Measurements from ENCODE around the gene MARK2. TPM values are rescaled to one million over a fixed set of nuclear protein-coding genes. Genes with fewer than 3 reads are reported as not detected.

Gene MARK2
- total and polyA plus RNA-seq, 2 experiments from 2014 or later, result 8.9 to 15.8 TPM

GRCh38 chr11:63877658-63878241 lies 38.8 kb downstream of the MARK2 start:
- Histone ChIP-seq H3K4me1 (ENCODE audit: insufficient read depth) (peaks cover 18% of the 10 kb centered on the region), H3K4me3 (no peak overlapping the region), H3F3A (ENCODE audit: insufficient read depth) (peaks cover 32% of the 10 kb centered on the region), H3K36me3 (ENCODE audit: low read depth) (no peaks in the 10 kb centered on the region), H3K9me2 (ENCODE audit: insufficient read depth) (no peaks in the 10 kb centered on the region), H4K20me1 (ENCODE audit: insufficient read depth) (peaks cover 24% of the 10 kb centered on the region; the same call in 1 of the 2 replicates), H2AFZ (no peak overlapping the region), H3K27me3 (replicated peaks; ENCODE audit: insufficient read depth) (no peaks in the 10 kb centered on the region), H3K9me3 (ENCODE audit: low read depth) (no peaks in the 10 kb centered on the region), H3K4me2 (ENCODE audit: unreplicated experiment) (no peak overlapping the region), H3K79me2 (ENCODE audit: insufficient read depth) (peaks cover 97% of the 10 kb centered on the region), H3K9ac (no peak overlapping the region), H3K27ac (no peak overlapping the region)
- DNase-seq, result no peak
- TF ChIP-seq EZH2phosphoT487 (IDR thresholded peaks at IDR 0.05; ENCODE audit: insufficient read depth, low read depth) (no peak), EZH2 (IDR thresholded peaks at IDR 0.05; ENCODE audit: insufficient read depth, poor library complexity, severe bottlenecking) (no peak)
- 86 to 95% methylated on average over 6 of the region's 6 CpGs for WGBS, 2 experiments (ENCODE audit: low coverage in 1 of 2, low lambda C conversion rate in 2 of 2, missing lambda C conversion rate in 2 of 2)
- in situ Hi-C loops (cut with MboI), result no loop called here

- peak overlapping the region; percentile 48 for H3K27ac ChIP-seq
- in situ Hi-C loops (cut with MboI), result no loop called here
- peaks cover 15% of the 10 kb centered on the region; the same call in 1 of the 2 replicates for H4K20me1 ChIP-seq (ENCODE audit: insufficient read depth)
- H3K79me2 ChIP-seq (ENCODE audit: insufficient read depth), result peaks cover 98% of the 10 kb centered on the region
- H2AFZ ChIP-seq, result no peak overlapping the region
- TF ChIP-seq EZH2phosphoT487 (IDR thresholded peaks at IDR 0.05; ENCODE audit: insufficient read depth, low read depth), result no peak
- no peak for TF ChIP-seq EZH2 (IDR thresholded peaks at IDR 0.05; ENCODE audit: insufficient read depth, poor library complexity, severe bottlenecking)
- H3K4me3 ChIP-seq, result no peak overlapping the region
- WGBS, 2 experiments (ENCODE audit: low coverage in 1 of 2, low lambda C conversion rate in 2 of 2, missing lambda C conversion rate in 2 of 2), result 5% methylated on average over 2 of the region's 2 CpGs
- H3K9me3 ChIP-seq (ENCODE audit: low read depth), result no peaks in the 10 kb centered on the region
- H3K27me3 ChIP-seq (replicated peaks; ENCODE audit: insufficient read depth), result no peaks in the 10 kb centered on the region
- peaks cover 18% of the 10 kb centered on the region for H3F3A ChIP-seq (ENCODE audit: insufficient read depth)
- no peaks in the 10 kb centered on the region for H3K9me2 ChIP-seq (ENCODE audit: insufficient read depth)
- peak overlapping the region; percentile 17; the same call in 1 of the 2 replicates for H3K9ac ChIP-seq
- peak; percentile 82 for DNase-seq
- H3K4me1 ChIP-seq (ENCODE audit: insufficient read depth), result peaks cover 12% of the 10 kb centered on the region
- no peaks in the 10 kb centered on the region for H3K36me3 ChIP-seq (ENCODE audit: low read depth)
- H3K4me2 ChIP-seq (ENCODE audit: unreplicated experiment), result peak overlapping the region; percentile 34
These were observed 40.9 kb downstream of the MARK2 start for GRCh38 chr11:63879598-63880402.

GRCh38 chr11:63880403-63880790 lies 41.5 kb downstream of the MARK2 start:
- H3K4me2 ChIP-seq (ENCODE audit: unreplicated experiment), result peak overlapping the region; percentile 34
- H2AFZ ChIP-seq, result no peak overlapping the region
- peak overlapping the region; percentile 17; the same call in 1 of the 2 replicates for H3K9ac ChIP-seq
- no peaks in the 10 kb centered on the region for H3K36me3 ChIP-seq (ENCODE audit: low read depth)
- peaks cover 12% of the 10 kb centered on the region for H3K4me1 ChIP-seq (ENCODE audit: insufficient read depth)
- WGBS, 2 experiments (ENCODE audit: low coverage in 1 of 2, low lambda C conversion rate in 2 of 2, missing lambda C conversion rate in 2 of 2), result 51 to 52% methylated on average over 3 of the region's 3 CpGs
- peaks cover 18% of the 10 kb centered on the region for H3F3A ChIP-seq (ENCODE audit: insufficient read depth)
- H3K79me2 ChIP-seq (ENCODE audit: insufficient read depth), result peaks cover 98% of the 10 kb centered on the region
- in situ Hi-C loops (cut with MboI), result no loop called here
- no peak overlapping the region for H3K4me3 ChIP-seq
- no peaks in the 10 kb centered on the region for H3K9me3 ChIP-seq (ENCODE audit: low read depth)
- no peak for TF ChIP-seq EZH2phosphoT487 (IDR thresholded peaks at IDR 0.05; ENCODE audit: insufficient read depth, low read depth)
- peaks cover 15% of the 10 kb centered on the region; the same call in 1 of the 2 replicates for H4K20me1 ChIP-seq (ENCODE audit: insufficient read depth)
- H3K9me2 ChIP-seq (ENCODE audit: insufficient read depth), result no peaks in the 10 kb centered on the region
- peak; percentile 13 for DNase-seq
- H3K27me3 ChIP-seq (replicated peaks; ENCODE audit: insufficient read depth), result no peaks in the 10 kb centered on the region
- H3K27ac ChIP-seq, result peak overlapping the region; percentile 48

DNA sequence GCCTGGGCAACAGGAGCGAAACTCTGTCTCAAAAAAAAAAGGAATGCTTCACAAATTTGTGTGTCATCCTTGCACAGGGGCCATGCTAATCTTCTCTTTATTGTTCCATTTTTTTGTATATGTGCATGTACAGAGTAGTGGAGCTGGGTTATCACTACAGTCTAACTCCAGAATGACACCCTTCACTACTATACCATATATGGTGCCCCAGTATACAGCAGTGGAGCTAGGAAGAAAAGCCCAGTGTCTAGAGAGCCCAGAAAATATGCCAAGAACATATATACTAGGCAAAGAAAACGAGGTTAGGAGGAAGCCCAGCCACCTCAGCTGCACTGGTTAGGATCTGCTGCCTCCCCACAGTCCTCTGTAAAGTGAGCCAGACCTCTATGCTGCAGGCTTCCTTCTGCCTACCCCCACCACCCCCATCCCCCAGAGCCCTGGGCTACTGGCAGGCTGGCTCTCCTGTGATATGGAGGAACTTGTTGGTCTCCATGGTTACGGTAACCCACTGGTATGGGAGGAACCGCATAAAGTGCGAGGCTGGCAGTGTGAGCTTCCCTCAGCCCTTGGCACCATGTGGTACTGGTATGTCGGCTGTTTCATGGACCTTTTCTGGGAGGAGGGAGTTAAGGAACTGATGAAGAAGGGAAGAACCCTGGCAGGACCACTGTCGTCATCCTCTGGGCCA lies 43.8 kb downstream of the MARK2 start:
- H3K27me3 ChIP-seq (replicated peaks; ENCODE audit: insufficient read depth), result no peaks in the 10 kb centered on the region
- no peak overlapping the region for H3K4me2 ChIP-seq (ENCODE audit: unreplicated experiment)
- TF ChIP-seq EZH2phosphoT487 (IDR thresholded peaks at IDR 0.05; ENCODE audit: insufficient read depth, low read depth), result no peak
- no peak for TF ChIP-seq EZH2 (IDR thresholded peaks at IDR 0.05; ENCODE audit: insufficient read depth, poor library complexity, severe bottlenecking)
- H3F3A ChIP-seq (ENCODE audit: insufficient read depth), result peaks cover 18% of the 10 kb centered on the region
- peaks cover 98% of the 10 kb centered on the region for H3K79me2 ChIP-seq (ENCODE audit: insufficient read depth)
- no peak overlapping the region for H3K9ac ChIP-seq
- H3K4me3 ChIP-seq, result no peak overlapping the region
- no peaks in the 10 kb centered on the region for H3K36me3 ChIP-seq (ENCODE audit: low read depth)
- H3K27ac ChIP-seq, result no peak overlapping the region
- H3K9me2 ChIP-seq (ENCODE audit: insufficient read depth), result no peaks in the 10 kb centered on the region
- DNase-seq, result no peak
- H3K9me3 ChIP-seq (ENCODE audit: low read depth), result no peaks in the 10 kb centered on the region
- no peak overlapping the region for H2AFZ ChIP-seq
- in situ Hi-C loops (cut with MboI), result no loop called here
- WGBS, 2 experiments (ENCODE audit: low coverage in 1 of 2, low lambda C conversion rate in 2 of 2, missing lambda C conversion rate in 2 of 2), result 85 to 86% methylated on average over 7 of the region's 7 CpGs
- H4K20me1 ChIP-seq (ENCODE audit: insufficient read depth), result peaks cover 8% of the 10 kb centered on the region; the same call in 1 of the 2 replicates
- peaks cover 21% of the 10 kb centered on the region for H3K4me1 ChIP-seq (ENCODE audit: insufficient read depth)
